CD4-positive, alpha-beta T cell treated with Interferon gamma for 1 hour (primary cell): ENCODE data around the gene ZFYVE27.

Experiments used
- DNase-seq: peaks from one replicate; pipeline ENCODE4 v3.0.0-alpha.2; 2020

ZFYVE27 gene

DNA sequence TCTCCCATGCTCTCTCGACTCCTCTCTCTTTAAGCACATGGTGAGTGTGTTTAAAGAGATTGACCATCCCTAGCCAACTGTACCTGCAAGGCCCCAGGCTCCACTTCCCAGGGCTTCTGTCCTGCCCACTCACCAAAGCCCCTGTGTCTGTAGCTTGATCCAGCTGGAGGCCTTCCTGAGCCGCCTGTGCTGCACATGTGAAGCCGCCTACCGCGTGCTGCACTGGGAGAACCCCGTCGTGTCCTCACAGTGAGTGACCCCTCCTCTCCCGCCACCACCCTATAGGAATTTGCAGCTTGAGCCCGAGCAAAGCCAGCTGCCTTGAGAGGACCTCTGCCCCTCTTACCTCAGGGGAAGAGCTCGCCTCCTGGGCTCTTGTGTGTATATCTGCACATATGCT lies 11.2 kb downstream of the ZFYVE27 start:
- no peak for DNase-seq

DNA sequence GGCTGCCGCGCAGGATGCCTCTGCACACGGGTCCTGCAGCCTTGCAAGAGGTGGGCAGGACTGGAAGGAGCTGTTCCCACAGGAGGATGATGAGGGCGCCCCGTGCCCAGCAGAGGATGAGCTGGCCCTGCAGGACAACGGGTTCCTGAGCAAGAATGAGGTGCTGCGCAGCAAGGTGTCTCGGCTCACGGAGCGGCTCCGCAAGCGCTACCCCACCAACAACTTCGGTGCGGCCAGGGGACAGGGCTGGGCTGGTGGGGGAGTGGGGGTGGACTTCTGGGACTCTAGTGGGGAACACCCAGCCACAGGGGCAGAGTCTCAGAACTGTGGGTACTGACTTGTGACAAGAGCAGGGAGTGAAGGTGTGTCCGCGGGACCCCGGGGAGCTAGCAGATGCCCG lies 16.0 kb downstream of the ZFYVE27 start:
- no peak for DNase-seq

DNA sequence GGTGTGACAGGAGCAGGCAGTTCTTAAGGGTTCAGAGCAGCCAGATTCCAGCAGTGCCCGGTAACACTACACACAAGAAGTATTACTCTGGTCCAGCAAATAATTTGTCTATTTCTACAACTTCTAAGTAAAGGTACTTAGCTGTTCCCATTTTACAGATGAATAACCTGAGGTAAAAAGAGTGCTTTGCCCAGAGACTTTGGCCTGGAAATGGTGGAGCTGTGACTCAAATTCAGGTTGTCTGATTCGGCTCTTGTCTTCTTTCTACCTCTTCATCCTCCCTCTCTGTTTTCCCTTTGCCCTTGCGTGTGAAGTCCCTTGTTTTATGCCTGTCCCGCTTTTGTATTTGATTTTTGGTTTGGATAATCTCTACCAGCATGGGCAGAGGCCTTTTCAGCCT lies 17.8 kb downstream of the ZFYVE27 start:
- DNase-seq = no peak

DNA sequence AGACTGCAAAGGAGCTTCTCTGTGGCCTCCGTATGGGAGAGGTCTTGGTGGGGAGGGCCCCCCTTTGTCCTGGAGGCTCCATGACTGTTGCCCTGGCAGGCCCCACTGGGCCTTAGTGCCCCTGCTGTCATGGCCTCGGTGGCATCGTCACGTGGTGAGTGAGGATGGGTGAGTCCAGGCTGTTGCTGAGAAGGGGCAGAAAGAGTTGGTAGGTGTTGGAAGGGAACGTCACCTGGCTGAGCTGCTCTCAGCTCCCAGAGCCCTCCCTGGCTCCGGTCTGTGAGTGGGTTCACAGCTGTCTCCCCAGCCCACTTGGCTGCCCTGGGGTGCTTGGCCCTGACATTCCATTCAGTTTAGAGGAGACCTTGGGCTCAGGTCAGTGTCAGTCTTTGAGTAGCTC lies 18.8 kb downstream of the ZFYVE27 start:
- no peak for DNase-seq

DNA sequence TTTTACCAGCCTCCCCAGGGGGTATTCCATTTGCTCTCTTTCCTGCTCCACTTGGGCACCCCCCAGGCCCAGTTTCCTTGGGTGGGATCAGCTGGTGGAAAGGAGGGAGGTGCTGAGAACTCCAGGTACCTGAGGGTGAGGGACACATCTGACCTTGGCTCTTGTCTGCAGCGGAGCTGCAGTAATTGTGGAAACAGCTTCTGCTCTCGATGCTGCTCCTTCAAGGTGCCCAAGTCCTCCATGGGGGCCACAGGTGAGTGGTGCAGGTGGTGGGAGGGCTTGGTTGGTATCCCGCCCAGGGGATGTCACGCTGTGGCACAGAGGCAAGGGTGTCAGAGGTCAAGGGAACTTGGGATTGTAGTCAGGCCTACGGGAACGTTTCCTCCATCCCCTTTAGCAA lies 20.5 kb downstream of the ZFYVE27 start:
- no peak for DNase-seq

DNA sequence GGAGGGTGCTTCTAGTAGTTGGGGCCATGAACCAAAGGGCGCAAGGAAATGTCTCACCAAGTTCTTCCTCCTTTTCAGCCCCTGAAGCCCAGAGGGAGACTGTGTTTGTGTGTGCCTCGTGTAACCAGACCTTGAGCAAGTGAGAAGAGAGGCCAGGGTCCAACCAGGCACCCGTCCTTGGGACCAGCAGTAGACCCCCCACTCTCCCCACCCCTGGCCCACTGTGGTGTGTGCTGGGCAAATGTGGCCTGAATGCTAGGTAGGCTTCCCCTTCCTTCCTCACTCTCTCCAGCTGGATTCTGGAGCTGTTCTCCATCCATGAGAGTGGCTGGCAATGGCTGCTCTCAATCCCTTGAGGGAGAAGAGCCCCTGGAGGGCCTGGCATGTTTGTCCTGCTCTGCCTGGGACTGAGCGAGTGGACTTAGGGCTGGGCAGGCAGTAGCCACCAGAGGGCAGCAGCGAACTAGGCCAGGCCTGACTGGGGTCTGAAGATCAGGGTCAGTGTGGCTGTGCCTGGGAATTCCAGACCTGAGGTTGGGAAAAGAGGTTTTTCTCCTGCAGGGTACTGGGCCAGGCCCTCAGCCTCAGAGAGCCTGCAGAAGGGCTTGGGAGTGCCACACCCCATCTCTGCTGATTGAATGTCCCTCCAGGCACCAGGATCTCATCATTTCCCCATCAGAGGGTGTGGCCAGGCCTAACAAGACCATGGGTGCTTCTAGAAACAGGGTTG lies 22.4 kb downstream of the ZFYVE27 start:
- DNase-seq = peak; percentile 20

DNA sequence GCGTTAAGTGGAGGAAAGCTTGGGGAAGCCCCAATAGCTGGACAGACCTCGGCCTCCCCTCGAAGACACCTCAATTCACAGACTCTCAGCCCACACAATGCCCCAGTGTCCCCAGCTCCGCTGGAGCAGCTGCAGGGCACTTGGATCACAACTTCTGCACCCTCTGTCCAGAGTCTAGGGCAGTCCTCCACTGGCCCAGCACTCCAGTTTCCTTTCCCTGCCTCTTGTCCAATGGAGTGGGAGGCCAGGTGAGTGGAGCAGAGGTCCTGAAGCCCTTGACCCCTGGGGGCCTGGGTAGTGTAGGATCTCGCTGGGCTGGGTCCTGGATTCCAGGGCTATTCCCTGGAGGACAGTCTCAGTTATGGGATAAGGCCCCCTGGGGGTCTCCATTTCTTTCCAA lies 23.0 kb downstream of the ZFYVE27 start:
- DNase-seq = no peak

DNA sequence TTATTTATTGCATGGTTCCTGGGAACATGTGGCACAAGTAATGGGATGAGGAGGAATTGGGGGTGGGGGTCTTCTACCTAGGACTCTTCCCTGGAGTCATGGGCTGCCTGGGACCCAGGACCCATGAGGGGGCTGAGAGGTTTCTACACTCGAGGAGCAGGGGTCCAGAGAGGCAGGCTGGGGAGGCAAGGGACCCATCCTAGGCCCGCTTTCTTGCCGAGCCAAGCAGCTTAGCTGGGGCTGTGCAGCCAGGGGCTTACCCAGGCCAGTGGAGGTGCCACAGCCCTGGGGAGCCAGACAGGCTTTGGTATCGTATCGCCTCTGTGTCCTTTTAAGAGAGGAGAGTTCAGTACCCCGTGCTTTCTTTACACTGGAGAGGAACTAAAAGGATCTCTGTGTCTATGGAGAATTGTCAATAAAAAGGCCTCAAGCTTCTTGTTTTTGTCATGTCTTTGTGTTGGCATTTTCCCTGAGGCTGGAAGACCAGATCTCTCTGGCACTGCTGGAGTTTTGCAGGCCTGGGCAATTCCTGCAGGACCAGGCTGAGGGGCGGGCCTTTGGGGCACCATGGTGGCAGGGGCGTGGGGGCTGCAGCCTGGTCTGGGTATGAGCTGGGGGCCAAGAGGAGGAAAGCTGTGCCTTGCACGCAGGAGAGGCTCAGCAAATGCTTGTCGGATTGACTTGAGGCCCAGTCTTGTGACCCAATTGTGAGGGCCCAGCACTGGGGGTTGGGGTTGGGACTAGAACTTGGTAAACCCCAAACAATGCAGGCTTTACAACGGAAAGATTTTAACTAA lies 23.7 kb downstream of the ZFYVE27 start:
- no peak for DNase-seq

DNA sequence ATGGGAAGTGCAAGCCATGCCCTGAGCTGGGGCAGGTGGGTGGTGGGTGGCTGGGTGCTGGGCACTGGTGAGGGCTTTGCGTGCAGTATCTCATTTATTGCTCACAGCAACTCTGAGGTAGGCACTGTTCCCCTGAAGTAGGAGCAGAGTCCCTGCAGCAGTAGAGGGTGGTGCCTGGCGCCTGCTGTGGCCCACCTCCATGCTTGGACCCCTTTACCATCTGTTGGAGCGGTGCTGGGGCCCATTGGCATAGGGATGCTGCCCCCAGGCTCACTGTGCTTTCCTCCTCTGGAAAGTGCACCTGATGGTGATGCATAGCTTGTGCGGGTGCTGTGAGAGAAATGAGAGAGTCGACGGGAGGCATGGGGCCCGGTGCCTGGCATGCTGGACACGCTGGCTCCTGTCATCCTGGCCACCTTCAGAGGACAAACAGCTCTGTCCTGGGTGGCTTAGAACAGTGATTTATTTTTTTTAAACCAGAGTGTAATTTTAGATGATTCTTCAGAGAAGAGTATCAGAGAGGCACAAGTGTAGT lies 24.5 kb downstream of the ZFYVE27 start:
- no peak for DNase-seq

DNA sequence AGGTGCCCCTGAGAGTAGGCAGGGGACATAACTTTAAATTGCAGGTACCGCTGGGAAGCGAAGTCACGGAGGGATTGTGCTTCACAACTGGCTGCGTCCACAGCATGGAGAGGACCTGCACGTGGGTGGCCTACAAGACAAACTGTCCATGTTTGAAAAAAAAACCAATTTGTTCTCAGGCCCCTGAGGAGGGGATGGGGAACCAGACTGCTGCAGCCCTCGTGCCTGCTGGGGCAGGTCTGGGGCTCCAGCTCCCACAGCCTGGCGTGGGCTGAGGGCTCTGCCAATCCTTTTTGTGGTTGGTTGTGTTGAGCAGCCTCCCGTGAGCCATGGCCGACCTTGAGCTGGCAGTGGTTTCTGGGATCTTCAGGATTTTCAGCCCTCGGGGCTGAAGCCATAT lies 25.1 kb downstream of the ZFYVE27 start:
- no peak for DNase-seq

DNA sequence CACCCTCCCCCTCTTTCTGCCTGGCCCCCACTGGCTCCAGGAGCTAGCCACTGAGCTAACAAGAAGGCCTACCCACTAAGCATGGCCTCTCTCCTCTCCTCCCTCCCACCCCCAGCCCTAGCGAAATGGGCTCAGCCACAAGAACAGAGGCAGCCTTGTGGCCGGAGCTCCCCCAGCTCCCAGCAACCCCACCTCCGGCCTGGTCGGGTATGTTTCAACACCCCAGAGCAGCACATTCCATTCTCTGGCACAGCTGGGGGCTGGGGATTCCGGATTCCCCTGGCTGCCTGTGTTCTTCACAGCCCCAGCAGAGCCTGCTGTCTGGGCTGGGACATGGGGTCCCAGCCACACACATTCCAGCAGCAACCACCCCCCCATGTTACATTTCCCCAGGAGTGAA lies 25.9 kb downstream of the ZFYVE27 start:
- DNase-seq = no peak

DNA sequence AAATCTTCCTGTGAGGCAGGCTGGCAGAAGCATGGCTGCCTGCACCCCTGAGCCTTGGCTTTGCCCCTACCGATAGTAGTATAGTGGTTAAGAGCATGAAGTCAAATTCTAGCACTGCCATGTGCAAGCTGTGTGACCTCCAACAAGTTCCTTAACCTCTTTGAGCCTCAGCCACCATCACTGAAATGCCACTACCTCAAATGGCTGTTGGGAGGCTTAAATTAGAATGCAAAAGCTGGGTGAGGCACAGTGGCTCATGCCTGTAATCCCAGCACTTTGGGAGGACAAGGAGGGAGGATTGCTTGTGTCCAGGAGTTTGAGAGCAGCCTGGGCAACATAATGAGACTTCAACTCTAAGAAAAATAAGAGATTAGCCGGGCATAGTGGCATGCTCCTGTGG lies 26.5 kb downstream of the ZFYVE27 start:
- no peak for DNase-seq

DNA sequence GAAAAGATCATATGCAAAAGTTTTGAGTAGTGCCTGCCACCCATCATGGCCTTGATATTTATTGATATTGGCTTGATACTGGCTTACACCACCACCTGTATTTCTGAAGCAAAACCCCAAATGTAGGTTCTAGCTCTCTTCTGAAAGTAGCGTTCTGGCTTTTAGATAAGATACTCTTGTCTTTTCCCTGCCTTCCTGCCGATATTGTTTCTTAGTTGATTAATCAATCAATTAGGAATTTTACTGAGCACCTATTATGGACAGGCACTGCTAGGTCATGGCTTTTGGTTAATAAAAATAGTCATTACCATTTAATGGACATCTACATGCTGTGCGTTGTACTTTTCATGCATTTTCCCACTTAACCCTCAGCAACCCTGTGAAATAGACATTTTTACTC lies 27.0 kb downstream of the ZFYVE27 start:
- DNase-seq = no peak

DNA sequence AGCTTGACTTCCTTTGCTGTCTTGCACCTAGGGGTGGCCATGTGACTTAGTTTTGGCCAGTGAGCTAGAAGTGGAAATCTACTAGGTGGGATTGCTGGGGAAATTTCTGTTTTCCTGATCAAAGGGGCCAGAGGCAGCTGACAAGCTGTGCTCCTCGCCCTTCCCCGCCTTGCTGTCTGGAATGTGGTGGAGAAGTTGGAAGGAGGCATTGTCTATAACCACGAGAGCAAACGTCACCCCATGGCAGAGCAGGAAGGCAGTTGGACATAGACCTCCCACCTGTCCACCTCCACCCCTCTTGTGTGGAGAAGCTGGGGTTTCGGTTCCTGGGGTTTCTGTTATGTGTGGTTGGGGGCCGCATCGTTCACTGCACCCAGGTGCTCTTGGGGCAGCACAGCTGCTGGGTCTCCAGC lies 27.6 kb downstream of the ZFYVE27 start:
- DNase-seq = no peak

DNA sequence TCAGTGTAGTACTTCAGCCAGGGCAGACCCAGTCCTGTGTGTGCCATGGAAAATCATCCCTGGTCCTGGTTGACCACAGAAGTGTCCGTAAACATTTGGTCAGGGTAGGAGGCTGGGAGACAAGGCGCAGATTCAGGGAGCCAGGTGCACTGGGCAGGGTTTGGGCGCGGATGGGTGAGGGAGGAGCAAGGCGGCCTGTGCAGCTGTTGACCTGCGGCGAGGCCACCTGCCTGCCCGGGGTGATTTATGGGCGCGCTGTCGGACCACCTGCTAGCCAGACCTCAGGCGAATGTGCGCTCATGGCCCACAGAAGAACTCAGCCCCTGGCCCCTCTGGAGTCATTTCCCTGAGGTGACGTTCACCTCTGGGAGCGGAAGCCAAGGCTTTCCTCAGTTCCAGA lies 28.3 kb downstream of the ZFYVE27 start:
- DNase-seq = no peak

DNA sequence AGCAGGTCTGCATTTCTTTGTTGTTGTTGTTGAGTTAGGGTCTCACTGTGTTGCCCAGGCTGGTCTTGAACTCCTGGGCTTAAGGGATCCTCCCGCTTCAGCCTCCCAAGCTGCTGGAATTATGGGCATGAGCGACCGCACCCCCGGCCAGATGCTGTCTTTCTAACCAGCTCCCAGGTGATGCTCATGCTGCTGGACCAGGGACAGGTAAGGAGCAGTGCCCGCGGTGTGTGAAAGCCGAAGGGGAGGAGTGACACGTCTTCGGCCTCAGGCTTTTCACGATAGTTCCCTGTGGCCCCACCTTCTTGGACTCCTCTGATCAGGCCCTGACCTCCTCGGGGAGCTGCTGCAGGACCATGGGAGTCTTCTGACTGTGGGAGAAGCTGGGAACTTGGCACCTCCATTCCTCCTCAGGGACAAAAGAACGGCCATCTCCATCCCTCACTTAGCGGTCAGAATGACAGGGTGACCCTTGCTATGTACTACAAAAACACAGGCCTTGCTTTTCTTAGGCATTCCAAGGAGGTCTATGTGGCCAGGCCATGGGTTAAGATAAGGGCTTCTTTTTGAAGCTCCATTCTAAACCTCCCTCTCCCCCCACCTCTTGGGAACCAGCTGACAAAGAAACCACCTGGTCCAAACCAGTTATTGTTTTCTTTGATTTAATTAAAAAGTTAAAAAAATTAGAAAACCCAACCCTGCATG lies 29.3 kb downstream of the ZFYVE27 start:
- DNase-seq = no peak

DNA sequence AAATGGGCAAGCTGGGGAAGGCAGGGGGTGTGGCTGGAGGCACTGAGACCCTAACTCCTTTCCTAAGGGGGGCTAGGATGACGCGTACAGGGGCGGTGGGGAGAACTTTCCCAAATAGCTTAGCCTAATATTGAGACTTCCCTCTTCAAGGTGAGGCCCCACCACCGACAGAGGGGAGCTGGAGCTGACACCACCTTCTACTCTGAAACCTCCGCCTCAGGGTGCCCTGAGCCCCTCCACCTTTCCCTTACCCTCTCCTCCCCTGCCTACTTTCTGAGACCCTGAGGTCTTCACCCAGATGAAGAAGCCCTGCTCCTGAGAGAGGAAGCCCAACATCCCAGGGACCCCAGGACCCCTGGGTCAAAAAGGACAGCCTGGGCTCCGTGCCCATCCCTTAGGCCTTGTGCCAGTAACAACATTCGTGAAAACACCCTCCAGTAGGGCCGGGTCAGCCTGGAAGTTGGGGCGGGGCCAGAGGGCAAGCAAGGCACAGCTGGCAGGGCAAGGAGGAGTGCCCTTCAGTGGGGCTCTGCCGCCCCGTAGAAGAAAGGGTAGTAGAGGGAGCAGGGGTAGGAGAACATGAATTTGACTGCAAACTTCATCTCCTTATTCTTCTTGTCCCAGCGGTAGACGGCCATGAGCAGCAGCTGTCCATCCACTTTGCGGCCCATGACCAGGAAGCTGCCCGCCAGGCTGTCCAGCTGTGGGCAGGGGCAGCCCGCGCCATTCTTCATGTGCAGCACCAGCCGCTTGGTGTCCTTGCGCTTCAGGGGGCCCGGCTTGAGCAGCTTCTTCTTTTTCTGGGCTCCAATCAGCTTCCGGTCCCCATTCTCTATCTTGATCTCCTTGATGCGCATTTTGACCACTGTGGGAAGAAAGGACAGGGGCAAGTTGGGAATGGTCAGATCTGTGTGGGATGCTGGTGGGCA lies 30.3 kb downstream of the ZFYVE27 start:
- no peak for DNase-seq

DNA sequence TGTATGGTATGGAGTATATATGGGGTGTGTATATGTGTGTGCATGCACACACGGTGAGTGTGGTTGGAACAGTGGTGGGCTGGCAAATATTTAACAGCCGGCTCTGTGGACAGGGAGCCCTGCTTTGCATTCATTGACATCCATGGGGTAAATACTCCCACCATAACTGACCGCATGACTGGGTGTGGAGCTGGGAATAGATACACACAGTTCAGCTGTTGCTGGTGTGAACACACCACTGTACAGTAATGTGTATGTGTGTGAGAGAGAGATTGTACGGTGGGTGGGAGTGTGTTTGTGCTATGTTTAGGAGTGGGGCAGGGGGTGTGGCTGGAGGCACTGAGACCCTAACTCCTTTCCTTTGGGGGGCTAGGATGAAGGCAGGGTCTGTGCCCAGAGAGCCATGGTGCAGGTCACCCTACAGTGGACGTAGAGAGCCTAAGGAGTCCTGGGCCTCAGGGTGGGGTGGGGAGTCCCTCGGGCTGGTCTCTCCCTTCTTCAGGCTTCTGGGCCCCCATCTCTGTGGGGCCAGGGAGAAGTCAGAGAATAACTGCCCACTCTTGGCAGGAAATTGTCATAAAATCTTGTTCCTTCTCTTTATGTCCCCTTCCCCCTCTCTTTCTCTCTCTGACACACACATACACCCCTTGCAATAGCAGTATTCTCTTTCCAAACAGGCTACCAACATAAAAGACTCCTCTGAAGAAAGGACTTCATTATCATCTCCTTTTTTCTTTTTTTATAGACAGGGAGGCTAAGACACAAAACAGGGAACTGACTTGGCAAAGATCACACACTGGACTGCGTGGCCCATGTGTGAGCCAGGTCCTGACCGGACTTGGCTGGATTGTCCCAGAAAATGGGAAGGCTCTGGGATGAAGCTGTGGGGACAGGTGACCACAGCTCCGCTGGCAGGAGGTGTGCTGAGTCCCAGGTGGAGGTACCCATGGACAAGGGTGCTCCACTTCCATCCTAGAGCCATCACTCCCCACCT lies 31.7 kb downstream of the ZFYVE27 start:
- DNase-seq = no peak

DNA sequence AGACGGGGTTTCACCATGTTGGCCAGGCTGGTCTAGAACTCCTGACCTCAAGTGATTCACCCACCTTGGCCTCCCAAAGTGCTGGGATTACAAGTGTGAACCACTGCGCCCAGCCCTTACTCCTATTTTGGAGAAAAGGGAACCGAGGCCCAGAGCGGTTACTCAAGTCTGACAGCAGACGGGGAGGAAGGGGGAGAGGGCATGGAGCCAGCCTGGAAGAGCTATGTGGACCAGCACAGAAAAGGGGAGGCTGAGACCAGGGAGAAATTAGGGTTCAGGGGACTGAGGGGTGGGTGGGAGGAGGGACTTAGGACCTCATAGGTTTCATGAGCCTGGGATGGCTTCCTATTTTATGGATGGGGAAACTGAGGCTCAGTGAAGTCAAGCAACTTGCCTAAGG lies 33.3 kb downstream of the ZFYVE27 start:
- no peak for DNase-seq

DNA sequence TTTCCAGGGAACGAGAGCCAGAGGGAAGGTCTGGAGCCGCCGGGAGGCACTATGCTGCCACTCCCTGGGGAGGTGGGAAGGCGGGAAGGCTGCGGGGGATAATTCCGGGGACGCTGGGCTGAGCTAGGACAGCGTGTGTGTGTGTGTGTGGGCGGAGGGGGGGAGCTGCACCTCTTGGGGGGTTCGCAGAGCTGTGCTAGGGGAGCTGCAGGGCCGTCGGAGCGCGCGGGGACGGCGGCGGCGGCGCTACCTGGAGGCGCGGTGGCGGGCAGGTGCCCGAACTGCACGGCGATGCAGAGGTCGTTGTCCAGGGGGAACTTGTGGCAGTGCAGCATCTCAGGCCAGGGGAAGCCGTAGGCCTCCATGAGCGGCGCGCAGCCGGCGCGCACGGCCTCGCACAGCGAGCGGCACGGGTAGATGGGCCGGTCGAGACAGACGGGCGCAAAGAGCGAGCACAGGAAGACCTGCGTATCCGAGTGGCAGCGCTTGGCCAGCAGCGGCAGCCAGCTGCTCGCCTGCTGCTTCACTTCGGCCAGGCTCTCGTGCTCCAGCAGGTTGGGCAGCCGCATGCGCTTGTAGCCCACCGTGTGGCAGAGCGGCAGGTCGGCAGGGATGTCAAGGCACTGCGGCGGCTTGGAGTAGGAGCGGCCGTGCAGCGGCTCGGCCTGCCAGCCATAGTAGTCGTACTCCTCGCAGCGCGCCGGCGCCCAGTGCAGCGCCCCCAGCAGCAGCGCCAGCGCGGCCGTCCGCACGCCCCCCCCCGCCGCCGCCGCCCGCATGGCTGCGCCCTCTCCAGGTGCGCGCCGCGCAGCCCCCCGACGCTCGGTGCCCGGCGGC lies 34.3 kb downstream of the ZFYVE27 start:
- DNase-seq = no peak
